ENCODE data around the gene CLEC6A.
"Not testable (repeated sequence)": the region's sequence is repeated elsewhere in the genome, so short reads cannot be mapped to it uniquely, and the experiment has no call there.

The CLEC6A gene

DNA sequence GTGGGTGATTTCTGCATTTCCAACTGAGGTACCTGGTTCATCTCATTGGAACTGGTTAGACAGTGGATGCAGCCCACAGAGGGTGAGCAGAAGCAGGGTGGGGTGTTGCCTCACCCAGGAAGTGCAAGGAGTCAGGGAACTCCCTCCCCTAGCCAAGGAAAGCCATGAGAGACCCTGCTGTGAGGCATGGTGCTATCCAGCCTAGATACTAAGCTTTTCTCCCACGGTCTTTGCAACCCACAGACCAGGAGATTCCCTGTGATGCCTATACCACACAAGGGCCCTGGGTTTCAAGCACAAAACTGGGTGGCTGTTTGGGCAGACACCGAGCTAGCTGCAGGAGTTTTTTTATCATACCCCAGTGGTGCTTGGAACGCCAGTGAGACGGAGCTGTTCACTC, 39.9 kb downstream of the CLEC6A start:
- not testable (repeated sequence) for DNase-seq (ENCODE audit: low read depth in 2 of 2)

DNA sequence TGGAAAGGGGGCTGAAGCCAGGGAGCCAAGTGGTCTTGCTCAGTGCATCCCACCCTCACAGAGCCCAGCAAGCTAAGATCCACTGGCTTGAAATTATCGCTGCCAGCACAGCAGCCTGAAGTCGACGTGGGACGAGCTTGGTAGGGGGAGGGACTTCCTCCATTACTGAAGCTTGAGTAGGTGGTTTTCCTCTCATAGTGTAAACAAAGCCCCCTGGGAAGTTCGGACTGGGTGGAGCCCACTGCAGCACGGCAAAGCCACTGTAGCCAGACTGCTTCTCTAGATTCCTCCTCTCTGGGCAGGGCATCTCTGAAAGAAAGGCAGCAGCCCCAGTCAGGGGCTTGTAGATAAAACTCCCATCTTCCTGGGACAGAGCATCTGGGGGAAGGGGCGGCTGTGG, 40.3 kb downstream of the CLEC6A start:
- not testable (repeated sequence) for DNase-seq (ENCODE audit: low read depth in 2 of 2)

DNA sequence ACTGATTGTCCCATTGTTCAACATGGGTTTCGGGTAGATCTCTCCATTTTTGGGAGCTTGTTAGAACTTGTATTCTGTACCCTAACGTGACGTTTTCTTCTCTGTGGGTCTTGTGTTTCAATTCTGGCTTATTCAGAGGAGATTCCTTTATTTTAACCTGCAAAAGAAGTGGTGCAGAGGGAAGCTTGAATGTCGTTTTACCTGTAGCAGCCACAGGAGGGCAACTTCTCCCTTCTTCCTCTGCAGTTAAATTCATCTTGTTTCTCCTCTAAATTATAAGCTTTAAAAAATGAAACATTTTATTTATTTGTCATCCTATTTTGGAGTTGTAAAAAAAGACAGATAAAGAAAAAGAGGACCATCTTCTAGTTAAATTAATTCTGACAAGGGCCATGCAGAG, 43.9 kb downstream of the CLEC6A start:
- DNase-seq (ENCODE audit: low read depth in 2 of 2): no peak

DNA sequence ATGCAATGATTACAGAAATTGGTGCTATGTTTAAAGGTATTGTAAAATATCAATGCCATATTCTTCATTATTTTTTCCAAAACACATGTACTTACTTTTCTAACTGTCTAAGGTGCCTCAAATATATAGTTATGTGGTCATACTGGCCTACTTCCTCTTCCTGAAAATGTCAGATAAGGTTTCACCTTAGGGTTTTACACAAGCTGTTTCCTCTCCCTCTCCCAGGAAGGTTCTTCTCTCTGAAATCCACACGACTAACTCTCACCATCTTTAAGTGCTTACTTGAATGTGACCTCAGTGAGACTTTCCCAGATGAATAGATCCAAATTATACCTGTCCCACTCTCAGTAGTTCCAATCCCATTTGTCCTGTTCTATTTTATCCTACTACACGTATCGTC, 46.0 kb downstream of the CLEC6A start:
- DNase-seq (ENCODE audit: low read depth in 2 of 2): no peak

DNA sequence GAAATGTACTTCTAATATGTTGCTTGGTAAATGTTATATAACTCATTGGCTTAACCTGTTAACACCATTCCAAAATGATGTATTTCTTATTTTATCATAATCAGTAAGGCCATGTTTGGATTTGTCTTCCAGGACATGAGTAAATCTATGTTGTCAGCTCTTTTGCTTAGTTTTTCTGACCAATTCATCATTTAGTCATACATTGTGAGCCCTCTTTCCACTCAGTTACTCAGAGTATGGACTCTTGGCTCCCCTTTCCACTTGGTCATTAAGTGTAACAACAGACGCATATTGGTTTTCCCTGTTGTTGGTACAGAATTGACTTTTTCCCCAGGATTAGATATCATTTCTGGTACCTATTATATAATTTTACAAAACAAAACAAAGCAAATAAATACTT, 48.6 kb downstream of the CLEC6A start:
- no peak for DNase-seq (ENCODE audit: low read depth in 2 of 2)

DNA sequence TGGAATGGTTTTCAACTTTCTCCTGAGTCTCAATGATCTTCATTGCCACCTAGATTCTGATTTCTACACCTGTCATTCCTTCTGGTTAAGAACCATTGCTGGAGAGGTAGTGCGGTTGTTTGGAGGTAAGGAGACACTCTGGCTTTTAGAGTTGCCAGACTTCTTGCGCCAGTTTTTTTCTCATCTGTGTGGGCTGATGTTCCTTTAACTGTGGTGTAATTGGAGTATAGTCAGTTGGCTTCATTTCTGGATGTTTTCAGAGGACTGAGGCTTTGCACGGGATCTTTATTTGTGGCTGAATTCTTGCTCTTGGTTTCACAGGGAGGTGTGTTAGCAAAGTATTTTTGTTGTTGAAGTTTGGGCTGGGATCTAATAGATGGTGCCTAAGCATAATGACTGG, 51.8 kb downstream of the CLEC6A start:
- no peak for DNase-seq (ENCODE audit: low read depth in 2 of 2)

DNA sequence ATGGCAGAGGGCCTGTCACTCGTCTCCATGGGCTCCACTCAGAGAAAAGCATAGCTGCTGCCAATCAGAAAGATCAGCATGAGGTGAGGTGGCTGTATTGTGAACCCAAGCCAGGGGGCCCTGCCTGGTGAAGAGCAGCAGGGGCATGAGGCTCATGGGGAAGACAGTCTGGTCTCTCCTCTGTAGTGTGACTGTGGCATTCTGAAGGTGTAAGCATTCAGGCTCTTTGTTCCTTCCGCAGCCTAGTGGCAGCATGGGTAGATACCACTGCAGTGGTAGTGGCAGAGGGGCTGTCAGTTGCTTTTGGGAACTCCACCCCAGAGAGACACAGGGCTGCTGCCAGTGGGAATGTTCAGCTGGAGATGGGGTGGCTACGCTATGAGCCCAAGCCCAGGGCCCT, 52.5 kb downstream of the CLEC6A start:
- no peak for DNase-seq (ENCODE audit: low read depth in 2 of 2)

DNA sequence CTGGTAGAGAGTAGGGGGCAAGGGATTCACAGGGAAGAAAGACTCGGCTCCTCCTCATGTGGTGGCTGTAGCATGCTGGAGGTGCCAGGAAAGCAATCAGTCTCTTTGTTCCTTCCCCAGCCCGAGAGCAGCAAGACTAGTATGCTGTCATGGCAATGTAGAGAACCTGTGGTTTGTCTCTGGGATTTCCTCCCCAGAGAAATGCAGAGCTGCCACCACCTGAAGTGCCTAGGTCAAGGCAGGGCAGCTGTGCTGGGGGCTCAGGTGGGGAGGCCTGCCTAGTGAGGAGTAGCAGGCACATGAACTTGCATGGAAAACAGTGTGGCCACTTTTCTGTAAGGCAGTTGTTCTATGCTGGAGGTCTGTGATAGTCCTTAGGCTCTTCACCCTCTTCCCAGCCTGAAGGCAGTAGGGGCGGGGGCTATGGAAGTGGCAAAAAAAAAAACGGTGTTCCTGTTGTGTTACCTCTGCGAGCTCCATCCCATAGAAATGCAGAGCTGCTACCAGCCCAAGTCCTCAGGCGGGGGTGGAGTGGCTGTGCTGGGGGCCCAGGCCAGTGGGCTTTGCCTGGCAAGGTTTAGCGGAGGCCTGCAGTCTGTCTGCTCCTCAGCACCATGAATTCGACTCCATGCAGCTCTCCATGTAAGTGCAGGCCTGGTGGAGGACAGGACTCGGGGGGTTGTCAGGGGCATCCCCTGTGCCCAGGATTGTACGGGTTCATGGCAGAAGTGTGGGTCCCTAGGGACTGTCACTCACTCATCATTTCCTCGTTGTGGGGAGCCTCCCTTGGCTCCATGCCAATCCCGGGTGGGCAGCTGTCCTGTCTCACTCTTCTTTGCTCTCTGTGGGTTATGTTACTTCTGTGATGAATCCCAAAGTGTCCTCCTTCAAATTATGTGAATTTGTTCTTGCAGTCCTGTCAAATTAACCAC, 53.4 kb downstream of the CLEC6A start:
- no peak for DNase-seq (ENCODE audit: low read depth in 2 of 2)

DNA sequence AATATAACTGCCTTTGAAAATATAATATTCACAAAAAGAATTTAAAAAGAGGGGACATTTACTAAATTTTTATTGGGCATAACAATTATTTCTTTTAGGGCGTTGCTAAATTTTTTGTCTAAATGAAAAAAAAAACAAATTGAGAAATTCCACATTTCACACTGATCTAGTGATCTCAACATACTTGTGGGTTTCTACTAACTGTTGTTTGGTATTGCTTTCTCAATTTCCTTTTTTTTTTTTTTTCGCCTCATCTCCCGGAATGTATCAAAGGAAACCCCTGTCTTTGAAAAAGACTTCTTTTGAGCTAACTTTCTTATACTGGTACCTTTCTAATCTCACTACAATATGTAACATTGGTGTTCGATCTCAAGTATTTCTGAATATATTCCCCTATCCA, 57.5 kb downstream of the CLEC6A start, which contains the start of gene CLEC4D:
TSS of gene CLEC4D (plus strand) at position 248 of the 400 bp plus-strand sequence. CDS start 230 bp downstream, outside the sequence.
- no peak for DNase-seq (ENCODE audit: low read depth in 2 of 2)

DNA sequence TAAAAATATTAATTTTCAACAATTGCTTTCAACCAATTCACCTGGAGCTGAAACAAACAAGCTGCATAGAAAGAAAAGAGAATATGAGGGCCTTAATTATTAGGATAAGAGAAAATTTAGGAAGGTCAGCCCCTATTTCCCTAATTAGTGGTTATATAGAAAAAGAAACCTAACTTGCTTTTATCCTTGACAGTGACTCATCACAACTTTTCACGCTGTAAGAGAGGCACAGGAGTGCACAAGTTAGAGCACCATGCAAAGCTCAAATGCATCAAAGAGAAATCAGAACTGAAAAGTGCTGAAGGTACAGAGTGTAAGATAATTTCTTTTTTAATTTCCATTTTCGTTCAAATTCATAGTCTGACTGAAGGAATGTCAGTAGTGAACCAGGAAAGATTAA, 62.2 kb downstream of the CLEC6A start:
- DNase-seq (ENCODE audit: low read depth in 2 of 2): no peak

DNA sequence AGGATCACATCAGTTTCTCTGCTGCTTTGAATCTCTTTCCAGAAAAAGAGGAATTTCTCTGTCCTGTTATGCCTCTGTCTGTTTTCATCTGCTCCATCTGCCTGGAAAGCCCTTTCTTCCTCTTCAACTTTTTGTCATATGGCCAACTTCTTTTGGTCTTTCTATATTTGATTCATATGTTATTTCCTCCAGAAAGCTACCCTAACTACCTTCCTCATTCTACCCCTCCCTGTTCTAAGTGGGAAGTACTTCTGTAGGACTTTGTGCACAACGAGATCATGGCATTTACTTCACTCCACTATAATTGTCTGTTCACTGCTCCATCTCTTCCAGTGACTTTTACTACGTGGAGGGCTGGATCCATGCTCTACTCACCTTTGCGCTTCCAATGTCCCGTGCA, 63.4 kb downstream of the CLEC6A start:
- DNase-seq (ENCODE audit: low read depth in 2 of 2): no peak

DNA sequence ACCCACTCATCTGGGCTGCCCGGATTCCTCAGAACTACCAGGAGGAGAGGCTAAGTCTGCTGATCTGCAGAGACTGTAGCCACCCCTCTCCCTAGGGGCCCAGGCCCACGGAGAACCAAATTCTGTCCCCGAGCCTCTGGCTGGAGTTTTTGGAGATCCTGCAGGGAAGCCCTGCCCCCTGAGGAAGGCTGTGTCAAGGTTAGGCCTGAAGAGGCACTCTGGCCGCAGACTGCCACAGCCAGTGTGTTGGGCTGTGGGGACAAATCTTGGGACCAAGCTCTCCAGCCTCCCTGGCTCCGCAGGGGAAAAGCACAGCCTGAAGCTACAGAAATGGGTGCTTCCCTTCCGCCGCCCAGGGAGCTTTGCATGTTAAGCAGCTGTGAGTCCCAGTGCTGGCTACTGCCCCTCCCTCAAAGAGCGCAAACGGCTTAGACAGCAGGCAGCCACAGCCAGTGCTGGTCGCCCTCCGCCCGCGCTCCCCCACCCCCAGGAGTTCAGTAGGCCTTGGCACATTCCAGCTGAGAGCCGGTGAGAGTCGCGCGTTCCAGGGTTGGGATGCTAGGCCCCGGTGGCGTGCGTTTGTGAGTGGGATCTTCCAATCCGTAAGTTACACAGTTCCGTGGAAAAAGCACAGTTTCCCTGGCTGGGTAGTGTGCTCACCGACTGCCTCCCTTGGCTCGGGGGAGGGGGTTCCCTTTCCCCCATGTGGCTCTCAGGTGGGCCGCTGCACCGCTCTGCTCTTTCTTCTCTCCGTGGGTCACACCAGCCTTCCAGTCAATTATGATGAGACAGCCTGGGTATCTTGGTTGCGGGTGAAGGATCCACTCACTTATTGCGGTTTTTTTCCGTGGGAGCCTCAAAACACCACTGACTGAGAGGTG, 71.7 kb downstream of the CLEC6A start:
- DNase-seq (ENCODE audit: low read depth in 2 of 2): no peak

All from activated CD8-positive, alpha-beta memory T cell treated with anti-CD3 and anti-CD28 coated beads for 4 hours (primary cell).